ENCODE results near the gene CFAP65. TPM values are rescaled to one million over a fixed set of nuclear protein-coding genes. Genes with fewer than 3 reads are reported as not detected.

CFAP65 gene
- total RNA-seq, 1 donor = not detected

DNA sequence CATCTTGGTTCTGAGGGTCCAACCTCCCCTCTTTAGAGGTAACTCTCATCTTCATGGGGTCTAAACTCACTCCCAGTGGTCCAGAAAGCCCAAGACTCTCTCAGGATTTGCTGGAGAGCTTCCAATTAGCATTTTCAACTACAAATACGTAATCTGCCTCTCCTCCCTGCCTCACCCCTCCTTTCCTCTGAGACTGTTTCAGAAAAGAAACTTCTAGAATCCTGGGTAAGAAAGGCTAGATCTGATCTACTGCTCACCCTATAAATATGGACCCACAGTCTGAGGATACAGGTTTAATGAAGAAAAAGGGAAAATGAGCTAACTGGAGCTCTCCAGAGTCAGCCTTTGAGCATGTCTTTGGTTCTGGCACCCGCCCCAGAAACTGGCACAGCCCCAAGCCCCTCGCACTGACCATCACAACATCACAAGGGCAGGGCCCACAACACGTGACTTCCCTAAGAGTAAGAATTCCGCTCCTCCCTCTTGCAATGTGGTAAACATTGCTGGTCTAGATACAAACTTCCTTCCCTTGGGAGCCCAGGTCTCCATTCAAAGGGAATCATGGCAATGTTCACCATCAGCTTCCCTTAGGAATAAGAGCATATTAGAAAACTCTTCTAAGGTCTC, 41.1 kb upstream of the CFAP65 start:
- TF ChIP-seq, protein P1, sequence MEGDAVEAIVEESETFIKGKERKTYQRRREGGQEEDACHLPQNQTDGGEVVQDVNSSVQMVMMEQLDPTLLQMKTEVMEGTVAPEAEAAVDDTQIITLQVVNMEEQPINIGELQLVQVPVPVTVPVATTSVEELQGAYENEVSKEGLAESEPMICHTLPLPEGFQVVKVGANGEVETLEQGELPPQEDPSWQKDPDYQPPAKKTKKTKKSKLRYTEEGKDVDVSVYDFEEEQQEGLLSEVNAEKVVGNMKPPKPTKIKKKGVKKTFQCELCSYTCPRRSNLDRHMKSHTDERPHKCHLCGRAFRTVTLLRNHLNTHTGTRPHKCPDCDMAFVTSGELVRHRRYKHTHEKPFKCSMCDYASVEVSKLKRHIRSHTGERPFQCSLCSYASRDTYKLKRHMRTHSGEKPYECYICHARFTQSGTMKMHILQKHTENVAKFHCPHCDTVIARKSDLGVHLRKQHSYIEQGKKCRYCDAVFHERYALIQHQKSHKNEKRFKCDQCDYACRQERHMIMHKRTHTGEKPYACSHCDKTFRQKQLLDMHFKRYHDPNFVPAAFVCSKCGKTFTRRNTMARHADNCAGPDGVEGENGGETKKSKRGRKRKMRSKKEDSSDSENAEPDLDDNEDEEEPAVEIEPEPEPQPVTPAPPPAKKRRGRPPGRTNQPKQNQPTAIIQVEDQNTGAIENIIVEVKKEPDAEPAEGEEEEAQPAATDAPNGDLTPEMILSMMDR (IDR thresholded peaks at IDR 0.05; ENCODE audit: extremely low read depth, low read depth, low read length) = no peak
- no peaks in the 10 kb centered on the region for H3K36me3 ChIP-seq (ENCODE audit: insufficient read depth, low read length)
- no peak overlapping the region for H3K4me2 ChIP-seq (ENCODE audit: insufficient read depth, low read length)
- H3K27ac ChIP-seq (ENCODE audit: low read depth, low read length) = no peak overlapping the region
- H4K20me1 ChIP-seq (ENCODE audit: insufficient read depth, low read length) = peaks cover 11% of the 10 kb centered on the region
- H3K4me1 ChIP-seq (ENCODE audit: insufficient read depth, low read length) = peaks cover 8% of the 10 kb centered on the region
- no peak overlapping the region for H3K4me3 ChIP-seq (ENCODE audit: insufficient read depth, low read length)
- DNase-seq (ENCODE audit: insufficient read length, low spot score, missing footprints) = no peak
- H3K9me3 ChIP-seq (ENCODE audit: low read depth, low read length) = no peaks in the 10 kb centered on the region
- H3K79me2 ChIP-seq (ENCODE audit: insufficient read depth, low read length) = no peaks in the 10 kb centered on the region
- no peaks in the 10 kb centered on the region for H3K27me3 ChIP-seq (ENCODE audit: insufficient read depth, low read length)
- no peak overlapping the region for H2AFZ ChIP-seq (ENCODE audit: low read length)

DNA sequence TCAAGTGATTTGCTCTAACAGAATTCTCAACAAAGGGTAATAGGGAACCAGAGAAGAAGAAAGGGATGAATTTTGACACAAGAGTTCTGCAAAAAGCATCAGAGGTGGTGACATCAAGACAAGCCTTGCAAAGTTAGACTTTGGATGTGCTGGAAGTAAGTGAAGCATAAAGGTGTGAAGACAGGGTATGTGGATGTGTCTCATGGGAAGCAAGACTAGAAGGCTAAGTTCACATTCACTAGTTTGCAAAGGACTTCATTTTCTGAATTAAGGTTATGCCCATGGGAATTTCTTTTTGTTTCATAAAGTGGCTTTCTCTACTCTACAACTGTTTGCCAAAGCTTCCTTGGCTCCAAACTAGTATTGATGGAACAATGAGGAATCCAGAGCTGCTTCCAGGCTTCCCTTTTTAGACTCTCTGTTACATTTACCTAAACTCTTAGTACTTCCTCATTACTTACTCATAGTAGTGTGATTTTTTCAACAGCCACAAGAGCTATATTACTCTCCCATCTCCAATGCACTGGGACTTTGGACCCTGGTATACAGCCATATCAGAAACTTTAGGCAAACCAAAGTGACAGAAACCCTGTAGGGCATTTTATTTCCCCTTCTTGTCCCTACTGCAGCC, 40.5 kb upstream of the CFAP65 start:
- TF ChIP-seq, protein P1 (IDR thresholded peaks at IDR 0.05; ENCODE audit: extremely low read depth, low read depth, low read length) = no peak
- DNase-seq (ENCODE audit: insufficient read length, low spot score, missing footprints) = no peak
- H4K20me1 ChIP-seq (ENCODE audit: insufficient read depth, low read length) = peaks cover 11% of the 10 kb centered on the region
- no peak overlapping the region for H3K4me3 ChIP-seq (ENCODE audit: insufficient read depth, low read length)
- no peak overlapping the region for H3K27ac ChIP-seq (ENCODE audit: low read depth, low read length)
- no peaks in the 10 kb centered on the region for H3K79me2 ChIP-seq (ENCODE audit: insufficient read depth, low read length)
- no peaks in the 10 kb centered on the region for H3K27me3 ChIP-seq (ENCODE audit: insufficient read depth, low read length)
- peaks cover 8% of the 10 kb centered on the region for H3K4me1 ChIP-seq (ENCODE audit: insufficient read depth, low read length)
- H3K4me2 ChIP-seq (ENCODE audit: insufficient read depth, low read length) = no peak overlapping the region
- no peaks in the 10 kb centered on the region for H3K36me3 ChIP-seq (ENCODE audit: insufficient read depth, low read length)
- no peak overlapping the region for H2AFZ ChIP-seq (ENCODE audit: low read length)
- no peaks in the 10 kb centered on the region for H3K9me3 ChIP-seq (ENCODE audit: low read depth, low read length)

DNA sequence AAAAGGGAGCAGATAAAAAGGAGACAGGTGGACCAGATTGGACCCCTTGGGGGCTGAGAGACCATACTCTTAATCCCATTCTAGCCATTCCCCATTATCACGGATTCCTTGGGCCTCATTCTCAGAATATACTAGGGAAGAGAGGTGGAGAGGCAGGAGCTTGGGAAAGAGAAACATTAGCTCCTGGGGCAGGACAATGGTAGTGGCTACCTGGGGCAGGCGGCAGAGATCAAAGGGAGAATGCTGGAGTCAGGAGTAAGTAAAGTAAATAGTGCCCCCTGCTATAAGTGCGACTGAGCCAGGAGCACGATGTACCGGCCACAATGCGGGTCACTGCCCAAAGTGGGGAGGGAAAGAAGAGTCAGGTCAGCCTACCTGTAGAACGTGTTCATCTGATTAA, 39.8 kb upstream of the CFAP65 start:
- H3K27ac ChIP-seq (ENCODE audit: low read depth, low read length) = no peak overlapping the region
- peaks cover 8% of the 10 kb centered on the region for H3K4me1 ChIP-seq (ENCODE audit: insufficient read depth, low read length)
- H2AFZ ChIP-seq (ENCODE audit: low read length) = no peak overlapping the region
- H3K36me3 ChIP-seq (ENCODE audit: insufficient read depth, low read length) = no peaks in the 10 kb centered on the region
- no peak for DNase-seq (ENCODE audit: insufficient read length, low spot score, missing footprints)
- H4K20me1 ChIP-seq (ENCODE audit: insufficient read depth, low read length) = peaks cover 11% of the 10 kb centered on the region
- TF ChIP-seq, protein P1 (IDR thresholded peaks at IDR 0.05; ENCODE audit: extremely low read depth, low read depth, low read length) = no peak
- H3K79me2 ChIP-seq (ENCODE audit: insufficient read depth, low read length) = no peaks in the 10 kb centered on the region
- H3K4me3 ChIP-seq (ENCODE audit: insufficient read depth, low read length) = no peak overlapping the region
- H3K4me2 ChIP-seq (ENCODE audit: insufficient read depth, low read length) = no peak overlapping the region
- H3K27me3 ChIP-seq (ENCODE audit: insufficient read depth, low read length) = no peaks in the 10 kb centered on the region
- no peaks in the 10 kb centered on the region for H3K9me3 ChIP-seq (ENCODE audit: low read depth, low read length)

DNA sequence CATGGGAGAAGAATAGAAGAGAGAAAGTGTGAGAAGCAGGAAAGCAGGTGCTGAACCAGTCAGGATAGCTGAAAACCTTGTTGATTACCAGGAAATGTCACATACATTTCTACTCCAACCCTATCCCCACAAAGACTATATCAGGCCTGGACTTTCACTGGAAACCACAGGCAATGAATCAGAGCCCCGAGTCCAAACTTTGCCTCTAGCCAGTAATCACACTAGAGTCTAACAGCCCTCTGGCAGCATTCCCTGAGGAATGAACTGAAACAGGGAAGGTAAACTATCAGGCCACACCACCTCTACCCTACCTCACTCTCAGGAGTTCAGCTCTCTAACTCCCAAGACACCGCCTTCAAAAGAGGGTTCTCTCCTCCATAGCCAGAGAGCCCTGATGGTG, 38.1 kb upstream of the CFAP65 start:
- H3K4me3 ChIP-seq (ENCODE audit: insufficient read depth, low read length) = no peak overlapping the region
- H3K27me3 ChIP-seq (ENCODE audit: insufficient read depth, low read length) = no peaks in the 10 kb centered on the region
- TF ChIP-seq, protein P1 (IDR thresholded peaks at IDR 0.05; ENCODE audit: extremely low read depth, low read depth, low read length) = no peak
- peaks cover 11% of the 10 kb centered on the region for H4K20me1 ChIP-seq (ENCODE audit: insufficient read depth, low read length)
- H2AFZ ChIP-seq (ENCODE audit: low read length) = no peak overlapping the region
- no peak overlapping the region for H3K4me2 ChIP-seq (ENCODE audit: insufficient read depth, low read length)
- H3K9me3 ChIP-seq (ENCODE audit: low read depth, low read length) = no peaks in the 10 kb centered on the region
- H3K36me3 ChIP-seq (ENCODE audit: insufficient read depth, low read length) = no peaks in the 10 kb centered on the region
- no peaks in the 10 kb centered on the region for H3K79me2 ChIP-seq (ENCODE audit: insufficient read depth, low read length)
- peaks cover 8% of the 10 kb centered on the region for H3K4me1 ChIP-seq (ENCODE audit: insufficient read depth, low read length)
- no peak overlapping the region for H3K27ac ChIP-seq (ENCODE audit: low read depth, low read length)
- peak; percentile 97 for DNase-seq (ENCODE audit: insufficient read length, low spot score, missing footprints)
